ENCODE measurements around the gene RASSF4. TPM values are rescaled to one million over a fixed set of nuclear protein-coding genes. Genes with fewer than 3 reads are reported as not detected.

The RASSF4 gene
- total RNA-seq, 1 donor from 2014 or later, result 21.2 TPM

DNA sequence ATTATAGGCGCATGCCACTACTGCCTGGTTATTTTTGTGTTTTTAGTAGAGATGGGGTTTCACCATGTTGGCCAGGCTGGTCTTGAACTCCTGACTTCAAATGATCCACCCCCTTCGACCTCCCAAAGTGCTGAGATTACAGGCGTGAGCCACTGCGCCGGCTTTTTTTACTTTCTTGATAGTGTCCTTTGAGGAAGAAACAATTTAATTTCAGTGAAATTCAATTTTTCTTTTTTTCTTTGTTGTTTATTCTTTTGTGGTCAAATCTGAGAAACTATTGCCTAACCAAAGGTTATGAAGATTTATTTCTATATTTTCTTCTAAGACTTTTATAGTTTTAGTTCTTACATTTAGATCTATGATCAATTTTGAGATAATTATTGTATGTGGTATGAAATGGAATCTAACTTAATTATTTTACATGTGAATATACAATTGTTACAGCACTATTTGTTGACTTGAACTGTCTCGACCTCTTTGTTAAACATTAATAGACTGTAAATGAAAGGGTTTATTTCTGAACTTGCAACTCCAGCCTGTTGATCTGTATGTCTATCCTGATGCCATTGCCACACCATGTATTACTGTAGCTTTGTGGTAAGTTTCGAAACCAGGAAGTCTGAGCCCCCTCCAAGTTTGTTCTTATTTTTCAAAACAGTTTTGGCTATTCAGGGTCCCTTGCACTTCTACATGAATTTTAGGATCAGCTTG, 19.8 kb upstream of the RASSF4 start:
- no peak for DNase-seq (ENCODE audit: low spot score, unreplicated experiment)
- Mint-ChIP-seq H3K4me1 (ENCODE audit: low read depth) (peaks cover 7% of the 10 kb centered on the region), H3K27ac (no peak overlapping the region), H3K9me3 (ENCODE audit: low read depth) (peaks cover 31% of the 10 kb centered on the region), H3K4me3 (ENCODE audit: low read depth) (no peak overlapping the region), H3K27me3 (no peaks in the 10 kb centered on the region), H3K36me3 (ENCODE audit: insufficient read depth) (peaks cover 6% of the 10 kb centered on the region)
- TF ChIP-seq, protein P1, sequence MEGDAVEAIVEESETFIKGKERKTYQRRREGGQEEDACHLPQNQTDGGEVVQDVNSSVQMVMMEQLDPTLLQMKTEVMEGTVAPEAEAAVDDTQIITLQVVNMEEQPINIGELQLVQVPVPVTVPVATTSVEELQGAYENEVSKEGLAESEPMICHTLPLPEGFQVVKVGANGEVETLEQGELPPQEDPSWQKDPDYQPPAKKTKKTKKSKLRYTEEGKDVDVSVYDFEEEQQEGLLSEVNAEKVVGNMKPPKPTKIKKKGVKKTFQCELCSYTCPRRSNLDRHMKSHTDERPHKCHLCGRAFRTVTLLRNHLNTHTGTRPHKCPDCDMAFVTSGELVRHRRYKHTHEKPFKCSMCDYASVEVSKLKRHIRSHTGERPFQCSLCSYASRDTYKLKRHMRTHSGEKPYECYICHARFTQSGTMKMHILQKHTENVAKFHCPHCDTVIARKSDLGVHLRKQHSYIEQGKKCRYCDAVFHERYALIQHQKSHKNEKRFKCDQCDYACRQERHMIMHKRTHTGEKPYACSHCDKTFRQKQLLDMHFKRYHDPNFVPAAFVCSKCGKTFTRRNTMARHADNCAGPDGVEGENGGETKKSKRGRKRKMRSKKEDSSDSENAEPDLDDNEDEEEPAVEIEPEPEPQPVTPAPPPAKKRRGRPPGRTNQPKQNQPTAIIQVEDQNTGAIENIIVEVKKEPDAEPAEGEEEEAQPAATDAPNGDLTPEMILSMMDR (IDR thresholded peaks at IDR 0.05; ENCODE audit: unreplicated experiment), result no peak

DNA sequence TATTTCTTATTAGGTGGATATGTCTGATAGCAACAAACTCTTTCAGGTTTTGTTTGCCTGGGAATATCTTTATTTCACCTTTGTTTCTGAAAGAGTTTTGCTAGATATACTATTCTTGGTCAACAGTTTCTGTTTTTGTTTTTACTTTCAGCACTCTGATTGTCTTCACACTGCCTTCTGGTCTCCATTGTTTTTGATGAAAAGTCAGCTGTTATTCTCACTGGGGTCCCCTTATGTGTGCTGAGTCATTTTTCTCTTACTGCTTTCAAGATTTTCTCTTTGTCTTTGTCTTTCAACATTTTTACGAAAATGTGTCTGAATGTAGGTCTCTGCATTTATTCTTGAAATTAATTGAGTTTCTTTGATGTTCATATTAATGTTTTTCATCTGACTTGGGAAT, 15.2 kb upstream of the RASSF4 start:
- Mint-ChIP-seq H3K36me3 (ENCODE audit: insufficient read depth) (peaks cover 5% of the 10 kb centered on the region), H3K27ac (no peak overlapping the region), H3K4me3 (ENCODE audit: low read depth) (no peak overlapping the region), H3K27me3 (no peaks in the 10 kb centered on the region), H3K9me3 (ENCODE audit: low read depth) (peaks cover 28% of the 10 kb centered on the region), H3K4me1 (ENCODE audit: low read depth) (peaks cover 2% of the 10 kb centered on the region)
- no peak for DNase-seq (ENCODE audit: low spot score, unreplicated experiment)
- TF ChIP-seq, protein P1 (IDR thresholded peaks at IDR 0.05; ENCODE audit: unreplicated experiment), result no peak

DNA sequence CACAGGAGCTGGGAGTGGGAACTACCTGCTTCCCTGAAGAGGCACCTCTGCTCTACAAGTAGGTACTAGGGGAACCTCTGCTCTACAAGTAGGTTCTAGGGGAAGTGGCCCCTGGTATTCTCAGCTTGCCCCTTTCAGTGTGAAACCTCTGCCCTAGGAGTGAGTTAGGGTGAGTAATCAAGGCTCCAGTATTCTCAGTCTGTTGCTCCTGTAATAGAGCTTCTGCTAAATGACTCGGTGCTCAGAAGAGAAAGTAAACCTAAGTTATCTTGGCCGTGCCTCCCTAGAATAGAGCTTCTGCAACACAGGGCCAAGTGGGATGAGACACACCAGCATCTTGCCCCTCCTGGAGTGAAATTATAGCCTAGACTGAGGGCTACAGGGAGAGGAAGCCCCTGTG, 13.4 kb upstream of the RASSF4 start:
- TF ChIP-seq, protein P1 (IDR thresholded peaks at IDR 0.05; ENCODE audit: unreplicated experiment), result no peak
- no peak overlapping the region for H3K4me3 Mint-ChIP-seq (ENCODE audit: low read depth)
- DNase-seq (ENCODE audit: low spot score, unreplicated experiment), result no peak
- peaks cover 22% of the 10 kb centered on the region for H3K9me3 Mint-ChIP-seq (ENCODE audit: low read depth)
- no peak overlapping the region for H3K27ac Mint-ChIP-seq
- peaks cover 3% of the 10 kb centered on the region for H3K36me3 Mint-ChIP-seq (ENCODE audit: insufficient read depth)
- H3K4me1 Mint-ChIP-seq (ENCODE audit: low read depth), result no peaks in the 10 kb centered on the region
- no peaks in the 10 kb centered on the region for H3K27me3 Mint-ChIP-seq

DNA sequence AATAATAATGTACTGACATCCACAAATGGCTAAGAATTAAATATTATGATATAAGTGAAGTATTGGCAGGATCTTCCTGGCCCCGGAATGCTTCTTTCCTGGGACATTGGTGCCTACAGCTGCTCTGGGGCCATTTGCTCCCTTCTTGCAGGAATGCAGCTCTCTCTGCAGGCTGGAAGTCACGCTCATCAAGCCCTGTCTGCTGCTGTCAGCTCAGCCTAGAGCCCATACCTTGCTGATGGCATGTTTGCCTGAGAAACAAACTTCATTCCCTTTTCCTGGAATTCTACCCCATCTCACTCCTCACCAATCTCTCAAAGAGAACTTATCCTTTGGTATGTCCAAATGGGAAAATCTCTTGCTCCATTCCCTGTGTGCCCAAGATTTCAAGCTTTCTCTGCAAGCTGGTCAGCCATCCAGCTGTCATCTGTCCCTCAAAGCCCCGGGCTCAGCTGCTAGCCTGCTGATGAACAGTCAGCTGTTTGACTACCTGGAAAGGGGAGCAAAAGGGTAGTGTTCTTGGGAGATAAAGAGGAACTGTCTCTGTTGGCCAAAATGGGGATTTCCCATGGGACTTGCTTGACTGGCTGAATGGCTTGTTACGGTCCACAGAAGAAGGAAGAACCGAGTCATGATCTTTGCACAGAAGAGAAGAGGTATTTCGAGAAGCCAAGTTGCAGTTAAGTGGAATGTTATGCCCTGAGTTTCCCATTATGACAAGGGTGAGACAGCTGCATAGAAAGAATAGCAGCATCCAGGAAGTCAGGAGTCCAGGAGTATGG, 12.0 kb upstream of the RASSF4 start:
- H3K4me3 Mint-ChIP-seq (ENCODE audit: low read depth), result no peak overlapping the region
- TF ChIP-seq, protein P1 (IDR thresholded peaks at IDR 0.05; ENCODE audit: unreplicated experiment), result no peak
- H3K4me1 Mint-ChIP-seq (ENCODE audit: low read depth), result peaks cover under 1% of the 10 kb centered on the region
- no peak for DNase-seq (ENCODE audit: low spot score, unreplicated experiment)
- peaks cover 3% of the 10 kb centered on the region for H3K36me3 Mint-ChIP-seq (ENCODE audit: insufficient read depth)
- no peak overlapping the region for H3K27ac Mint-ChIP-seq
- peaks cover 13% of the 10 kb centered on the region for H3K9me3 Mint-ChIP-seq (ENCODE audit: low read depth)
- no peaks in the 10 kb centered on the region for H3K27me3 Mint-ChIP-seq

DNA sequence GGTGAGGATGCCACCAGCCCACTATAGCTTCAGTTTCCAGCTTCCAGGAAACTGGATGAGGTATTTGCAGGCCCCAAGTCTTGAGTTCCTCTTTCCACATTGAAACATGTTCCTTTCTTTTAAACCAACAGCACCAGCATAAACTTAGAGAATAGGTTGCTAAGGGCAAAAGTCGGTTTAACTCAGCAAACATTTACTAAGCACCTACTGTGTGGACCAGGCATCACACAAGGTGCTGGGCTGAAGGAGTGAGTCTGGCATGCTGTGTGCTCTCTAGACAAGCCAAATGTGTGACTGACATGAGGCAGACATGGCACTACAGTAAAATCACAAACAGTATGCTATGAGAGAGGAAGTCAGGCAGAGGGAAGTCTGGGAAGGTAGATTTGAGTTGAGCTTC, 11.0 kb upstream of the RASSF4 start:
- DNase-seq (ENCODE audit: low spot score, unreplicated experiment), result no peak
- Mint-ChIP-seq H3K27me3 (no peaks in the 10 kb centered on the region), H3K4me1 (ENCODE audit: low read depth) (peaks cover 4% of the 10 kb centered on the region), H3K4me3 (ENCODE audit: low read depth) (no peak overlapping the region), H3K36me3 (ENCODE audit: insufficient read depth) (peaks cover 7% of the 10 kb centered on the region), H3K27ac (no peak overlapping the region), H3K9me3 (ENCODE audit: low read depth) (peaks cover 13% of the 10 kb centered on the region)
- TF ChIP-seq, protein P1 (IDR thresholded peaks at IDR 0.05; ENCODE audit: unreplicated experiment), result no peak
